Panc1 (cell line): Measurements from ENCODE around the gene RAB6A. TPM values are rescaled to one million over a fixed set of nuclear protein-coding genes. Genes with fewer than 3 reads are reported as not detected.

Experiments
- ATAC-seq: fragments of 200-7000 bp; cut with Tn5 transposase; 2 replicates; pipeline ENCODE4 v1.9.1; 2020; ENCODE audit warnings: mild to moderate bottlenecking, moderate library complexity
- BruUV-seq: library from RNA; stranded (reverse); fragments of 400-500 nt; replicated peaks from 2 replicates; lab custom pipeline; 2021; lab: Mats Ljungman, UMichigan
- CTCF ChIA-PET: fragments of 300-600 bp; sonication (Branson Sonifier 250); formaldehyde crosslinking; loops from one replicate; lab custom pipeline; 2022; ENCODE audit warnings: antibody characterized with exemption; lab: Charles Lee
- POLR2A ChIA-PET: fragments of 300-600 bp; sonication (Branson Sonifier 250); formaldehyde crosslinking; loops from one replicate; lab custom pipeline; 2022; ENCODE audit warnings: antibody characterized with exemption; lab: Charles Lee
- DNase-seq: peaks from one replicate; pipeline ENCODE4 v3.0.0-alpha.2; 2010; ENCODE audit warnings: low read depth, low spot score
- H3K27ac ChIP-seq: 2 replicates; pipeline ENCODE4 v1.5.1; 2011; ENCODE audit warnings: mild to moderate bottlenecking, low read length, inconsistent platforms
- H3K27me3 ChIP-seq: fragments of 200-500 bp; sonication (Bioruptor generic); 2 replicates; pipeline ENCODE4 v1.6.0; 2014; ENCODE audit warnings: low read length, inconsistent platforms; ENCODE audit not compliant: control insufficient read depth, insufficient read depth
- H3K36me3 ChIP-seq: fragments of 200-500 bp; sonication (Bioruptor generic); 2 replicates; pipeline ENCODE4 v1.5.1; 2014; ENCODE audit warnings: inconsistent platforms, mild to moderate bottlenecking, low read length, moderate library complexity; ENCODE audit not compliant: control insufficient read depth, insufficient read depth
- H3K4me1 ChIP-seq: 2 replicates; pipeline ENCODE4 v1.5.1; 2011; ENCODE audit warnings: inconsistent platforms, mild to moderate bottlenecking, low read length, moderate library complexity; ENCODE audit not compliant: control insufficient read depth, insufficient read depth
- H3K4me3 ChIP-seq, 2 experiments: 2 replicates each; pipeline ENCODE4 v1.5.1; 2011 to 2012; ENCODE audit warnings: low read depth in 2 of 2, low read length in 2 of 2, mild to moderate bottlenecking in 2 of 2, inconsistent platforms in 1 of 2, moderate library complexity in 1 of 2
- H3K9me3 ChIP-seq: fragments of 200-500 bp; sonication (Bioruptor generic); 2 replicates; pipeline ENCODE4 v1.5.1; 2014; ENCODE audit warnings: low read depth, mild to moderate bottlenecking, inconsistent platforms, low read length, moderate library complexity; ENCODE audit not compliant: control insufficient read depth, insufficient read depth
- CTCF ChIP-seq: fragments of 450-650 bp; IDR thresholded peaks from 2 replicates; pipeline ENCODE4 v1.5.1; 2017; ENCODE audit warnings: mild to moderate bottlenecking
- POLR2AphosphoS5 ChIP-seq: IDR thresholded peaks from 2 replicates; pipeline ENCODE4 v1.6.1; 2012; ENCODE audit warnings: mild to moderate bottlenecking, low read depth, low read length, moderate library complexity
- REST ChIP-seq, 2 experiments: IDR thresholded peaks; 2 replicates each; pipeline ENCODE4 v1.6.1; 2011 to 2012; ENCODE audit warnings: low read depth in 2 of 2, control low read depth in 1 of 2, low read length in 1 of 2, mild to moderate bottlenecking in 1 of 2, moderate library complexity in 1 of 2; ENCODE audit not compliant: insufficient read depth in 1 of 2
- SIN3A ChIP-seq: IDR thresholded peaks from 2 replicates; pipeline ENCODE4 v1.6.1; 2012; ENCODE audit warnings: low read depth, mild to moderate bottlenecking, low read length, moderate library complexity, borderline replicate concordance; ENCODE audit not compliant: insufficient read depth
- TCF7L2 ChIP-seq: IDR thresholded peaks from 2 replicates; pipeline ENCODE4 v1.6.1; 2011; ENCODE audit warnings: mild to moderate bottlenecking, low read depth, low read length, inconsistent platforms
- in situ Hi-C: cut with HindIII; loops from 2 replicates; pipeline ENCODE4 v1.10.0; 2016; ENCODE audit warnings: low sequenced_read_pairs, low pct_unique_long_range_greater_than_20kb
- intact Hi-C: fragments of 100-400 bp; cut with micrococcal nuclease; formaldehyde crosslinking; loops from one replicate; pipeline ENCODE4 v1.10.0; 2022; ENCODE audit not compliant: unreplicated experiment
- total RNA-seq: library from RNA; stranded (reverse); gene quantifications from one replicate; pipeline ENCODE4 v1.2.1, GENCODE V29; 2021; ENCODE audit not compliant: unreplicated experiment

Gene RAB6A
- total RNA-seq, 1 experiment from 2014 or later: 149 TPM

- in situ Hi-C loops (no loop called here), intact Hi-C loops (no loop called here)
Measured at GRCh38 chr11:73670808-73671207, 90.1 kb downstream of the RAB6A start.

GRCh38 chr11:73667891-73668290 lies 93.0 kb downstream of the RAB6A start:
- intact Hi-C loops (no loop called here), in situ Hi-C loops (no loop called here)
- ChIA-PET CTCF (no interaction called here), POLR2A (no interaction called here)
- Histone ChIP-seq H3K27ac (no peak overlapping the region), H3K4me3 (no peak overlapping the region), H3K9me3 (no peaks in the 10 kb centered on the region), H3K36me3 (no peaks in the 10 kb centered on the region), H3K27me3 (no peaks in the 10 kb centered on the region), H3K4me1 (no peaks in the 10 kb centered on the region)
- no TSS peak for BruUV-seq
- no peak for ATAC-seq
- DNase-seq: no peak
- no peak for TF ChIP-seq TCF7L2
- TF ChIP-seq POLR2AphosphoS5: no peak
- TF ChIP-seq CTCF: no peak
- no peak for TF ChIP-seq REST (IDR thresholded peaks at IDR 0.05; ENCODE audit: insufficient read depth in 1 of 2, low read depth in 2 of 2, low read length in 1 of 2)
- TF ChIP-seq SIN3A: no peak

More at GRCh38 chr11:73670808-73671207, 90.1 kb downstream of the RAB6A start:
- BruUV-seq: no TSS peak
- Histone ChIP-seq H3K4me3 (no peak overlapping the region), H3K27me3 (no peaks in the 10 kb centered on the region), H3K36me3 (no peaks in the 10 kb centered on the region), H3K9me3 (no peaks in the 10 kb centered on the region), H3K4me1 (no peaks in the 10 kb centered on the region), H3K27ac (no peak overlapping the region)
- TF ChIP-seq TCF7L2: no peak
- no peak for TF ChIP-seq CTCF
- TF ChIP-seq SIN3A: no peak
- no peak for TF ChIP-seq POLR2AphosphoS5
- TF ChIP-seq REST (IDR thresholded peaks at IDR 0.05; ENCODE audit: insufficient read depth in 1 of 2, low read depth in 2 of 2, low read length in 1 of 2): no peak
- CTCF ChIA-PET: no interaction called here
- ATAC-seq (no peak), DNase-seq (no peak)
- POLR2A ChIA-PET: interaction anchor here (0.6 to 0.7 kb wide), 2 partner anchors 66 to 180 kb away, joined by 3 to 6 read pairs; no protein-coding TSS in a partner anchor
